ENCODE results near the gene FLRT1.

The FLRT1 gene

DNA sequence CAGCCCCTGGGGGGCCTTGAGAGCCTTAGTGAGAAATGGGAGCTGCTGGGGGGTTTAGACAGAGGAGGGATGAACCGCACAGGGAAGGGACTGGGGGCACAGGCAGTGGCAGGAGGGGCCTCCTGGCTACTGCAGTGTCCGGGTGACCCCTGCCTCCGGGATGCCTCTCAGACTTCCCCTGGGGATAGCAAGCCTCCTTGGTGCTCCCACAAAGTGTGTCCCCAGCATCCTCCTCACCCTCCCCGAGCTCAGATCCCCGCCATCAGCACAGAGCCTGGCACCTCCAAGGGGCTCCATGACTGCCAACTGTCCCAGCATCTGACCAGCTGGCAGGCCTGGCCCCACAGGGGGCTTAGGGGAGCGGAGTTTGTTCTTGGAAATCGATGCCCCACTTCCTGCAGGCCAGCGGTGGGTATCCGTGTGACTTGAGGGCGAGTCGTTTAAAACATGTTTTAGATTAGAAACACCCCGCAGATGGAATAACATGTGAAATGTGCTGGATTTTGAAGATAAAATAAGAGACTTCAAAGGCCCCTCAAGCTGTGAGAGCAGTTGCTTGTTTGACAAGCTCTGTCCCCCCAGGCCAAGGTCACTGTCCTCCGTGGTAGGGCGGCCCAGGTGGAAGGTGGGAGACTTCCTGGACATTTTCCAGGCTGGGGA lies 13.5 kb upstream of the FLRT1 start:
- no peak for DNase-seq (ENCODE audit: low read depth in 4 of 4, low spot score in 1 of 4)

DNA sequence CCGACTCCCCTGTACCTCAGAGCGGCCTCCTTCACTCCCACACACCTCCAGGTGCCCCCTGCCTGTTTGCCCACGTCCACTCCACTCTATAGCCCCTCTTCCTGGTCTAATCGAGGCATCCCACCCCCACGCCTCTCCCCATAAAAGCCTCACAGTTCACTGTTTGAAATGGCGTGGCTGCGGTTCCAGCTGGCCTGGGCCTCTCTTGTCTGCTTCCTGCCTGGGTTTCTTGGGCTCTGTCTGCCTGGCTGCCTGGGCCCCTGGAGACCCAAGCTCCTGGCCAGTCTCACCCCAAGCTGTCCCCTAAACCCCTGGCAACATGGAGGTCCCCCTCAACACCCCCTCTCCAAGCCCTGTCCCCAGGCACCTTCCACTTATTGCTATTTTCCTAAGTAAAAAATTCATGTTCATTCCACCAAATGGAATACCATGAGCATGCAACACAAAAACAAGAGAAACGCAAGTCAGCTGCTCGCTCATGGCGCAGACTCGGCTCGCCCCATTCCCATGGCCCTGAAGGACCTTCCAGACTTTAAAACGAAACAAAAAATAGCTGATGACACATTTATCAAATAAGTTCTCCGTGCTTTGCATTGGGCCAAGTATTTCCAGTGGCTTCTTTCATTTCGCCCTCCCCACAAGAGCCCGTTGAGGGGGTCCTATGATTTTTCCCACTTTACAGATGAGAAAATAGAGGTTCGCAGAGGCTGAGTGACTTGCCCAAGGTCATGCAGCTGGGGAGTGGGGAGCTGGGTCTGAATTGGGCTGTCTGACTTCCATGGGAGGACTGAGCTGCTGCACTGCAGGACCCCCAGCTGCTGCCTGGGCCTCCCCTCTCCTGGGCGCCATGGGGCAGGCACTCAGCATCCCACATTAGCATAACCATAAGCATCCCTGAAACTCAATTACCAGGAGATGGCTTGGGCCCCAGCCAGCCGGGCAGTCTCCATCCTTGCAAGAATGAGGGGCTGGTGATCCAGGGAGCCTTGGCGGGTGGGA lies 11.7 kb upstream of the FLRT1 start:
- DNase-seq (ENCODE audit: low read depth in 4 of 4, low spot score in 1 of 4), result no peak

DNA sequence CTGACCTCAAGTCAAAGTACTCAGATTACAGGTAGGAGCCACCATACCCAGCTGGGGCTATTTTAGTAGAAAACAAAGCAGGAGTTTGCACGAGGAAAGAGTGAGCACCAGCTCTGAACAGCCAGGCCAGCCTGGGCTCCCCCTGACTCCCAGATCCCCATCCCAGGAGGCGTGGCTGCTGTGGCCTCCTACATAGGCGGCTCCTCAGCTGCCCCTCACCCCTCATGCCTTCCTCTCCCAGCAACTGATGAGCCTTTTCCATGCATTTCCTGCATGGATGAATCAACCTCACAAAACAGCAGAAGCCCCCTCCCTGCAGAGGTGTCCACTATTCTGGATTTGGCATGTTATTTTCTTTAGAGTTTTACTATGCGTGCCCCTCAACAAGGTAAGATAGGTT lies 10.5 kb upstream of the FLRT1 start:
- no peak for DNase-seq (ENCODE audit: low read depth in 4 of 4, low spot score in 1 of 4)

DNA sequence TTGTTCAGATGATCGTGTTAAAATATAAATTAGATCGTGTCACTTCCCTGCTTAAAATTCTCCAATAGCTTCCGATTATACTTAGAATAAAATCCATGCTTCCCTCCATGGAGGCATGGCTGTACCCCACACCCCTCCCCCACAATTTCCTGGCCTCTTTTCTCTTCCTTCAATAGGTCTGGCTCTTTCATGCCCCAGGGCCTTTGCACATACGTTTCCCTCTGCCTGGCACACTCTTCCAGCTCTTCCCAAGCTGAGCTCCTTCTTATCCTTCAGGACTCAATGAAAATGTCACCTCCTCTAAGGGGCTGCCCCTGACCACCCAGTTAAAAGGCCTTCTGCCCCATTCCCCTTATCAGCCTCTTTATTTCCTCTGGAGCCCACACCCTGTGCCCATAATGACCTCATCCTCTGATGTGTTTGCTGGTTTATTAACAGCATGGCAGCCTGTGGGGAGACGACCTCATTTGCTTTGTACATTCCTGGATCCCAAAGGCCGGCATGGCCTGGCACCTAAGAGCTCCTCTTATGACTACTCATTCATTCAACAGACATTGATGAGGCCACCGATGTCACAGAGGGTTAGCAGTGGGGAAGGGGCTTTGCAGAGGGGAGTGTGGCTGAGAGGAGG lies 9.0 kb upstream of the FLRT1 start:
- DNase-seq (ENCODE audit: low read depth in 4 of 4, low spot score in 1 of 4), result no peak

DNA sequence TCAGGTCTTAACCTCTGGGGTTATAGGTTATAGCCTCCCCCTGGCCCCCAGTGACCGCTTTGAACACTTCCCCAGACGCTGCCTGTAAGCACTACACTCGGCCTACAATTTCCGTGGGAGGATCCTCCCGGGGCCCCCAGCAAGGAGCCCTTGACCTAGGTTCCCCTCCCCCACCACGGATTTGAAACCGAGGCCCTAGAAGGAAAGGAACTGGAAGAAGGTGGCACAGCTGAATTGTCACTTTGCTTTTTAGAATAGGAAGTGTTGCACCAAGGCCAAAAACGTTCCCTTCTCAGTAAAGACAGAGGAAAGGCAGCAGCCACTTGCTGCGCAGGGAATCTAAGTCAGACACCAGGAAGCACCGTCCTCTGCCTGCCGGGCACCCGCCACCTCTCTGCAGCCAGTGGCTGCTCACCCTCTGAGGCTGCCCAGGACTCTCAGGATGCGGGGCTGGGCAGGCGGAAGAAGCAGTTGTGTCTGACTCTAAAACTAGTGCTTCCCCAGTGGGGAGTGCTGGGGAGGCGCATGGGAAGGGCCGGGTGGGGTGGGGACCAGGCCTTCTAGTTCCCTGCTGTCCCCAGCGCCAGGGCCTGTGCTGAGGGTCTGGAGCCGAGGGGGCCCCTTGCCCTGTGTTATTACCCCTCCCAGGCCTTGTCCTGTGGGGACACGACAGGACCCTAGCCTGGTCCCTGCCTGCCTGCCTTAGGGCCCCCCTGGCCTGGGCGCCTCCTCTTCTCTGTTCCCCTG lies 7.9 kb upstream of the FLRT1 start:
- DNase-seq (ENCODE audit: low read depth in 4 of 4, low spot score in 1 of 4), result no peak

DNA sequence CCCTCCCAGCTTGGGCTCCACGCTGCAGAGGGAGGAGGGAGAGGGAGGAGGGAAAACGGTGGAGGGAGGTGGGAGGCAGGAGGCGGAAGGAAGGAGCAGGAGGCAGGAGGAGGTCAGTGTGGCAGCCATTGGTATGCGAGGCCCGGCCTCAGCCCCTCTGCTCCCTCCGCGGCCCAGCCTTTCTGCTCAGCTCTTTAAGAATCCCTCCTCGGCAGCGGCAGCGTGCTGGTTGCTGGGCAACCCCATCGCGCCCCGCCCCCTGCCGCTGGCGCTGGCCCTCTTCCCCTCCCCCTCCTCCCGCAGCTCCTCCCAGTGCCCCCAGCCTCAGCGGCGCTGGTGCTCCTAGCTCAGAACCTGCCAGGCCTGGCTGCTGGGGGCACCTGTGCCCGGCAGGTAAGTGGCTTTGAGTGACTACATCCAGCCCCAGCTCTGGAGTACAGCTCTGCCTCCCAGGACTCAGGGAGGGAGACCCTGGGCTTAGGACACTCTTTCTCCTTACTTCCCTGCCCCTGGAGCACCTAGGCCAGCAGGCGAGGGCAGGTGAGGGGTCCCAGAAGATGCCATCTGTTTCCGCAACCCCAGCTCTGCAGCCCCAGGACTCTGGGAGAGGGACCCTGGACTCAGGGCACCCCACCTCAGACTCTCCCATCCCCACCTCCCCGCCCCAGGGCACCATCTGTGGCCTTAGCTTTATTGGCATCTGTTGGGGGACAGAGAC lies 7.2 kb upstream of the FLRT1 start:
- DNase-seq (ENCODE audit: low read depth in 4 of 4, low spot score in 1 of 4), result no peak

DNA sequence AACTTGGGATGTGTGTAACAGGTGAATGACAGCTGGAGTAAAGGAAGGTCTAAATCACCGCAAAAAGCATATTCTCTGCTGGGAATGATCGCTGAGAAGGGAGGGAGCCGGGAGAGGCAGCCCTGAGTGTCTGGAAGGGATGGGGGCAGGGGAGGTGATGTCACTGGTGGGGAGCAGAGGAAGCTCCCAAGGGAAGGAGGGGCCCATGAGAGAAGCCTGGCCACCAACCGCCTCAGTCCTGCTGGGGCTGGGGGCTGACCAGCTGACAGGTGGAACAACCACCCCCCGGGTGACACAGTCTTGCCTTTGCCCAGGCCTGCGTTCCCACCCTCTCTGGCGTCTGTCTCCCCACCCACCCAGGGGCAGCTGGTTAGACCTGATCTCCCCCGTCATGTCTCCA lies 6.0 kb upstream of the FLRT1 start:
- no peak for DNase-seq (ENCODE audit: low read depth in 4 of 4, low spot score in 1 of 4)

DNA sequence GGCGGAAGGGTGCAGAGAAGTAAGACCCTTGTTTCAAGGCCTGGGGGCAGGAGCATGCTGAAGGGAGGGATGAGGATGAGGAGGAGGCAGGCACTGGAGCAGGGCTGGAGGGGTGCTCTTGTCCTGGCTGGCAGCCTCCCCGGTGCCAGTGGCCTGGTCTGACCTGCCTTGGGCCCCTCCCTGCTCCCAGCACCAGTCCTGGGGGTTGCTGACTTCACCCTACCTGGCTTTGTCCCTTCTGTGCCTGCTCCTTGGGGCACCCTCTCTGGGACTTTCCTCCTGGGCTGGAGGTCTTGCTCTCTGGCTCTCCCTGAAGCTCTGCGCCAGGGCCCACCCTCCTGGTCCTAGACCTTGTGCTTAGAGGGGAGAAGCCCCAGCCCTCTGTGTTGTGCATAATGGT lies 4.7 kb upstream of the FLRT1 start:
- DNase-seq (ENCODE audit: low read depth in 4 of 4, low spot score in 1 of 4), result no peak

DNA sequence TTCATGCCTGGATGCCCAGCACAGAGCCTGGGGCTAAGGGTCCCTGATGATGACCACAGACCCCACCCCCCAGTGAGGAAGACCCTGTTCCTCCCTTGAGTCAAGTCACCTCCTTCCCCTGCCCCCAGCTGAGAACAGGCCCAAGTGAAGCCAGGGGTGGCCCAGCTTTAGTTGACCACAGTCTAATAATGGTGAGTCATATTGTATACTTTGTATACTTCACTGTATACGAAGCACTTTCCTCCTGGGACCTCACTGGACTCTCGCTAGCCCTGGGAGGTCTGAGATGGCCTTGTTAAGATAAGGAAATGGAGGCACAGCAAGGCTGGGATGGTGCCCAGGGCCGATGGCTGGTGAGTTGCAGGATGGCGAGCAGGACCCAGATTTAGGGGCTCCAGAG lies 3.7 kb upstream of the FLRT1 start:
- DNase-seq (ENCODE audit: low read depth in 4 of 4, low spot score in 1 of 4), result no peak

DNA sequence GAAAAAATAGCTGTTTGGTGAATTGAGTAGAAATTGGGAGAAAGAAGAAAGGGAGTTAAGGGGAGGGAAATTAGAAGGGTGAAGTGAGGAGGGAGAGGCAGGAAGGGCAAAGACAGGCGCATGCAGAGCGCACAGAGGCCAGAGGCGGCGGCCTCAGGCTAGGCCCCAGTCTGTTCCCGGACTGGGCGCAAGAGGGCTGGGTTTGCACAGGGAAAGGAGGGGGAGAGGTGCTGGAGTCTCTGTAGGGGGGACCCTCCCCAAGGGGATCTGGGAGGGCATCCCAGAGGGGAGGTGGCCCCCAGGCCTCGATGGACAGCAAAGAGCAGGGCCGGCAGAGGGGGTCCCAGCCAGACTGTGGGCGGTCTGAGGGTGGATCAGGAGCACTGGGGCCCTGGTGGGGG lies 1.3 kb upstream of the FLRT1 start:
- DNase-seq (ENCODE audit: low read depth in 4 of 4, low spot score in 1 of 4), result no peak

DNA sequence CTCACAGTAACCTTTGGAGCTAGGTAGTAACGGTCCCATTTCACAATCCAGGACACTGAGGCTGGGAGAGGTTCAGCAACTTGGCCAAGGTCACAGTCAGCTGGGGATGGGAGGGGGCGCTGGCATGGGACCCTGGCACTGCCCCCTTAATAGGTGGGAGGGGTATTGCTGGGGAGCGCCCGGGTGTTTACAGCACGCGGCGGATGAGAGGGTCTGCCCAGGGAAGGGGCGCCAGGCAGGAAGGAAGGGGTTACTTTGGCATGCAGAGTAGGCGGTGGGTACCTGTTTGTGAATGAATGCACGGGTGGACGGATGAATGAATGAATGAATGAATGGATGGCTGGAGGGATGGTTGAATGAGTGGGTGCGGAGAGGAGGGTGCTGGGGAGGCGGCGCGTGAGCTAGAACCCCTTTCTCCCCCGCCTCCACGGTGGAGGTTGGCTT lies 628 bp upstream of the FLRT1 start:
- no peak for DNase-seq (ENCODE audit: low read depth in 4 of 4, low spot score in 1 of 4)

DNA sequence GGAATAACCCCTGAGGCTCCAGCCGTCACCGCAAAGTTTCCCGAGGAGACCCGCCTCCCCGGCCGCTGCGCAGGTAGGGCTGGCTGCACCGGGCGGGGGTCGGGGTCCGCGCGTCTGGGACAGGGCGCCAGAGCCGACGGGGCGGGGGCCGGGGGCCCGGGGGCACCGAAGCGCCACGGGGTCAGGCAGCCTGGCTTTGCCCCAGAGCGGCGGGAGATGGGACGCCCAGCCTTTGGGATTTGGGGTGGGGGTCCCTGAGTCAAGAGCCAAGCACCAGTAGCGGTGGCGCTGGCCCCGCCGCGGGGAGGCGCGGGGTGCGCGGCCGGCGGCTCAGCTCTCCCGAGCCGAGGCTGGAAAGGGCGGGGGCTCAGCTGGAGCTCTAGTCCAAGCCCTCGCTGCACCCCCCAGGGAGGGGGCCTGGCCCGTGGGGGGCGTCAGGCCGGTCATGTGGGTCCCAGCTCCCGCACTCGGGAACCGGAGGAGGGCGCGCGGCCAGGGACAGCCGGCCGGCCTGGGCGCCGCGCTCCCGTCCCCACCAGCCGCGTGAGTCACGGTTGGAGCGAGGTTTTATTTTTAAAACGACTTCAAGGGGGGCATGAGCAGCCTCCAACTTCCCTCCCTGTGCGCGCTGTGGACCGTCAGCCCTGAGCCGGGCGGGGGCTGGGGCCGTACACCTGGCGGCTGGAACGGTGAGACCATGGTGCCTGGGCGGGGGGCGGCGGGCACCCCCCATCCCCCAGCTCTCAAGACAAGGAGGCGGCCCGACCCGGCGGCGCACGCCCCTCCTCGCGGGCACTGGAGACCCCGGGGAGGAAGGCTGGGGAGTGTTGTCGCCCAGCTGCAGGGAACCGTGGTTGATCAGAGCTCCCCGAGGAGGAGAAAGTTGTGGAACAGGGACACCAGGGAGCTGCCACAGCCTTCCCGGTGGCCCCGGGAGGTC lies 626 bp downstream of the FLRT1 start:
- DNase-seq (ENCODE audit: low read depth in 4 of 4, low spot score in 1 of 4), result no peak

DNA sequence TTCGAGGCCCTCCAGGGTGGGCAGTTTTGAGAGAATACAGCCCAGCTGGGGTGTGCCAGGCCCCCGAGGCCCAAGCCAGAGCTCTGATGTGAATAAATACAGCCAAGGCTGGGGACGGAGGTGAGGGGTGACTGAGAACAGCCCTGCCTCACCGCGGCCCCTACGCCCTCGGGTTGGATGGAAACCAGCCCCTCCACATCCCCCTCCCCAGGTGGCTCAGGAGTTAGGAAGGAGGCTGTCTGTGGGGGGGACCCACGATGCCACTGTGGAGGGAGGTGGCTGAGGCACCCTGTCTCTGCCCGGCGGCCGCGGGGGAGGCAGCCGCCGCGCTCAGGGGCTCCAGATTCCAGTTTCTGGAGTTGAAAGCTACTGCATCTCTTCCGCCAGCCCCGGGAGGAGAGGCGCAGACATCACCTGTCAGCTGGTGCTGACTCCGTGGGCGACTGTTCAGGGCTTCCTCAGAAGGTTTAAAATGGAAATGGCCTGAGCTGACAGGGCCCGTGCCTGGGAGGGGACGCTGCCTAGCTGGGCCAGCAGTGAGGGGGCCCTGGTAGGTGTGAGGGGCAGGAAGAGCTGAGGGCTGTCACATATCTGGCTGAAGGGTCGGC lies 1.4 kb downstream of the FLRT1 start:
- DNase-seq (ENCODE audit: low read depth in 4 of 4, low spot score in 1 of 4), result no peak

DNA sequence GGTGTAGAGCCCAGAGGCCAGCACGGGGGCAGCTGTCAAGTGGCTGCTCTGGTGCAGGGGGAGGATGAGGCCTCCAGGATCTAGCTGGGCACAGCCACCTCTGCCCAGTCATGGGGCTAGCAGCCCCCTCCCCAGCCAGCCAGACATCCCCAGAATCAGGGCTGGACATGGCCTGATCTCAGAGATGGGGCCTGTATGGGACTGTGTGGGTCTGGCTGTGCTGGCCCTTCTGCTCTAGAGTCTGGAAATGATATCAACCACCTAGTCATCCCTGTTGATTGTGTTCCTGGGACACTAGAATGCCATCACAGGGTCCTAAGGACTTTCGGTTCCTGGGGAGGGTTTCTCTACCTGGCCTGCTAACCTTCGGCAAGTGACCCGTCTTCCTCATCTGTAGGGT lies 2.8 kb downstream of the FLRT1 start:
- no peak for DNase-seq (ENCODE audit: low read depth in 4 of 4, low spot score in 1 of 4)

DNA sequence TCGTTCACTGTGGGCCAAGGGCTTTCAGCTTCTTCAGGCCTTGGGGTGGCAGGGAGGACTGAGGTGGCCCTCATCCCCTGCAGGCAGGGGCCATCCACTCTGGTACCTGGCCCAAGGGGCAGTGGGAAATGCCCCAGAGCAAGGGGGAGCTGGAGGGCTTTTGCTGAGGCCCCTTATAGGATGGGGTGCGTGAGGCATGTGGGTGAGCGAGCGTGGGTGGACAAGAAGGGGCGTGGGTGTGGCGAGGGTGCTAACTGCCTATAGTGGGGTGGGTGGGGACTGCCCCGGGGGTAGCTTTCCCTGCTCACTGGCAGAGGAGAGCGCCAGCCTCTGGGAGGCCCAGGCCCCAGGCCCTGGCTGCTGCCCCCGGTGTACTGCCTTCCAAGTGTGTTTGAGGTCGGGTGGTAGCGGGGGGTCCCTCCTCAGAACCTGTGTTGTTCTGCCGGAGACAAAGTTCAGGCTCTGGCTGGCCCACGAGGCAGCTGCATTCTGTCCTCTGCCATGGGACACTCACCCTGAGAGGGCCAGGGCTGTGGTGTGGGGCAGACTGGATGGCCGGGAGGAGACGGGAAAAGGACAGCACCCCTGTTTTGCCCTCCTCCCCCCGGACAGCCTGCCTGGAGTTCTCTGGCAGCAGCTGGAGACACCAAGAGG lies 3.4 kb downstream of the FLRT1 start:
- DNase-seq (ENCODE audit: low read depth in 4 of 4, low spot score in 1 of 4), result no peak

DNA sequence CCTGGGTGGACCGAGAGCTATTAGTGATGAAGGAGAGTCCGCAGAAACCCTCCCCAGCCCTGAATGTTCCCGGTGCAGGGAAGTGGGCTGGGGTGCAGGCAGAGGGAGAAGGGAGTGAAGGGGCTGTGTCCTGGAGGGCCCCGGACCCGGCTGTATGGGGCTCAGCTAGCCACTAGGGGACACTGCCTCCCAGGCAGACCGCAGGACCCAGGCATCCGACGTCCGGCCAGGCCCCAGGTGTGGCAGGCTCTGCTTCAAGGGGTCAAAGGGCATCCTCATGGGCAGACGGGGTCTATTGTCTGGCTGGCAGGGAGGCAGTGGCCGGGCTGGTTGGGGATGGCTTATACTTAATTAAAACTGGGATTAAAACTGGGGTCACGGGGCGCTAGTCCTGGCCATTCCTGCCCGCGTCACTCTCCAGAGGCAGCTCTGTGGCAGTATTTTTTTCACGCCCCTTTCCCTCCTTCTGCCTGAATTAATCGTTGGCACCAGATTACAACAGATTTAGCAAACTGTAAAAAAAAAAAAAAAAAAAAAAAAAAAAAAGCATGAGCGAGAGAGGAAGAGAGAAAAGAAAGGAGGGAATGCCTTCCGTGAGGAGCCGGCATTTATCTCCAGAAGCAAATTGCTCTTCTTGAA lies 5.1 kb downstream of the FLRT1 start:
- no peak for DNase-seq (ENCODE audit: low read depth in 4 of 4, low spot score in 1 of 4)

DNA sequence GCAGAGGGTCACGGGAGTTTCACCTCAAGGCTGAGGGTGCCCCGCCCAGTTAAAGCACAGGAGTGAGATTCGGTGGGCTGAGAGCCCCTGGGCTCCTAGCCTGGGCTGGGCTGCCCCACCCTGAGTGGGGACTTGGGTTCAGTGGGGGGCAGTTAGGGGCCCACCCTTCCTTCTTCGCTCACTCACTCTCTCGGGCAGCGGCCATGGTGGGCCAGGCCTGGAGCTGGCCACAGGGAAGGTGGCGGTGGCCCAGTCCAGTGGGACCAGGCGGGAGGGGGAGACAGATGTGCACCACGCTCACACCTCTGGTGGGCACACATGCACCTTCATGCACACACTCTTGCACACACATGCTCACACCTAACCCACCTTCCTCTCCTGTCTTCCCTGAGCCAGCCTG lies 6.1 kb downstream of the FLRT1 start:
- DNase-seq (ENCODE audit: low read depth in 4 of 4, low spot score in 1 of 4), result no peak

DNA sequence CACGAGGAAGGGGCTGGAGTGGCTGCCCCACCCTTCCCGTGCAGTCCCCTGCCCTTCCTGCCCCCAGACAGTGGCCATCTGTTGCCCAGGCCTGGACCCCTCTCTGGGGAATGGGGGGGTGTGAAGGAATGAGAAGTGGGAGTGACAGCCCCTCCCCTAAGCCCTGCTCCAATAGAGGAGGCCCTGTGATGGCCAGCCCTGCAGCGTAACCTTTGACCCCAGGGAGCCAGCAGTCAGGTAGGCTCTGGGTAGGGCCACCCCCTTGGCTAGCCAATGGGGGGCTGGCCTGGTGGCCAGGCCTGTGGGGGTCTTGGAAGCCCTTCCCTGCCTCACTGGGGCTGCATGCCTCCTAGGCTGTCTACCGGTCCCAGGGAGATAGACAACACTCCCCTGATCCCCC lies 6.6 kb downstream of the FLRT1 start:
- DNase-seq (ENCODE audit: low read depth in 4 of 4, low spot score in 1 of 4), result no peak
